GM21723 (cell line): ENCODE results near the gene RELB.
A peak's percentile ranks its signal among the peaks of the same experiment; 100 is the strongest.

Experiments used
- ATAC-seq: cut with Tn5 transposase; IDR thresholded peaks from one replicate; pipeline ENCODE4 v1.9.1; 2021; ENCODE audit warnings: mild to moderate bottlenecking, moderate library complexity; ENCODE audit not compliant: unreplicated experiment

Gene RELB

GRCh38 chr19:45020071-45020470 lies 18.8 kb downstream of the RELB start:
- ATAC-seq, result no peak

GRCh38 chr19:45021971-45022370 lies 20.7 kb downstream of the RELB start:
- ATAC-seq, result no peak

GRCh38 chr19:45023048-45023447 lies 21.8 kb downstream of the RELB start:
- ATAC-seq, result no peak

GRCh38 chr19:45025264-45025663 lies 24.0 kb downstream of the RELB start:
- ATAC-seq, result no peak

- ATAC-seq, result no peak
These were observed 26.1 kb downstream of the RELB start for GRCh38 chr19:45027371-45027770.

GRCh38 chr19:45030825-45031224 lies 29.6 kb downstream of the RELB start:
- ATAC-seq, result no peak

- ATAC-seq, result no peak
These were observed 31.2 kb downstream of the RELB start for GRCh38 chr19:45032421-45032820.

GRCh38 chr19:45035755-45036154 lies 34.5 kb downstream of the RELB start:
- no peak for ATAC-seq

GRCh38 chr19:45037393-45038169 lies 36.3 kb downstream of the RELB start:
- ATAC-seq, result no peak

- ATAC-seq, result peak; percentile 81
These were observed 37.9 kb downstream of the RELB start, which contains the start of gene CLASRP for GRCh38 chr19:45038931-45039893. TSS of gene CLASRP (plus strand) at chr19:45039045. CDS start at chr19:45040213, 1,168 bp downstream.

- no peak for ATAC-seq
These were observed 39.0 kb downstream of the RELB start for GRCh38 chr19:45040059-45040771.

- no peak for ATAC-seq
These were observed 39.9 kb downstream of the RELB start for GRCh38 chr19:45041125-45041524.

- no peak for ATAC-seq
These were observed 44.5 kb downstream of the RELB start for GRCh38 chr19:45045671-45046353.

- no peak for ATAC-seq
These were observed 45.1 kb downstream of the RELB start for GRCh38 chr19:45046355-45046754.

GRCh38 chr19:45047188-45047797 lies 46.0 kb downstream of the RELB start:
- peak; percentile 63 for ATAC-seq

GRCh38 chr19:45049073-45049736 lies 47.9 kb downstream of the RELB start:
- ATAC-seq, result no peak

- ATAC-seq, result no peak
These were observed 48.8 kb downstream of the RELB start for GRCh38 chr19:45050036-45050435.

GRCh38 chr19:45051929-45052579 lies 50.8 kb downstream of the RELB start:
- ATAC-seq, result no peak

- no peak for ATAC-seq
These were observed 55.6 kb downstream of the RELB start for GRCh38 chr19:45056831-45057230.
